ENCODE results near the gene TMEM156.

DNA sequence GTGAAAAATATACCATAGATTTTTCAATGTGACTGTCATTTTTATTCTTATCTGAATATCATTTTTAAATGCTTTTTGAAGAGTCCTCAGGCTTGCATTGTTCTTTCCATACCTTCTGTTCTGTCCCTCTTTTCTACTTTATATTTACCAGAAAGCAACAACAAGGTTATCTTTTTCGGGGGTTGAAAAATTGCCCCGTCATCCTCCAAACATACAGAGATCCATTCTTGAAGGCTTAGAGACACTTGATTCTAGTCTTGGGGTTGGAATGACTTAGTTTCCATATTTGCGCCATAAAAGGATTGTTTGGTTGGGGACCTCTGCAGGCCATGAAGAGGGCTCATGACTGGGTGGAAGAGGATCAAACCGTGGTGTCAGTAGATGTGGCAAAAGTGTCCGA lies 101.1 kb downstream of the TMEM156 start:
- TF ChIP-seq CTCF (IDR thresholded peaks at IDR 0.05) (no peak), POLR2AphosphoS5 (IDR thresholded peaks at IDR 0.05) (no peak), POLR2A (IDR thresholded peaks at IDR 0.05) (no peak)
